Astrocyte of the cerebellum (primary cell): ENCODE data around the gene PDE4D.

Source experiments
- DNase-seq: peaks from one replicate; pipeline ENCODE4 v3.0.0-alpha.2; 2011; ENCODE audit warnings: low read depth
- H3K4me3 ChIP-seq: 2 replicates; pipeline ENCODE4 v1.5.1; 2011; ENCODE audit warnings: mild to moderate bottlenecking, low read depth, low read length, moderate library complexity
- CTCF ChIP-seq: IDR thresholded peaks from 2 replicates; pipeline ENCODE4 v1.5.1; 2012; ENCODE audit warnings: low read length, low read depth, moderate library complexity, mild to moderate bottlenecking; ENCODE audit errors: missing control alignments
- in situ Hi-C: cut with HindIII; loops from 2 replicates; pipeline ENCODE4 v1.10.0; 2017; ENCODE audit warnings: low sequenced_read_pairs

Gene PDE4D

GRCh38 chr5:59287884-59288283 lies 605.6 kb downstream of the PDE4D start:
- in situ Hi-C loops, result no loop called here
- no peak overlapping the region for H3K4me3 ChIP-seq
- TF ChIP-seq CTCF, result no peak
- DNase-seq, result no peak

- no peak for DNase-seq
- TF ChIP-seq CTCF, result no peak
- H3K4me3 ChIP-seq, result no peak overlapping the region
- in situ Hi-C loops, result no loop called here
Measured at GRCh38 chr5:59287361-59287760, 606.2 kb downstream of the PDE4D start.

- DNase-seq, result no peak
- in situ Hi-C loops, result no loop called here
- H3K4me3 ChIP-seq, result no peak overlapping the region
Measured at GRCh38 chr5:59286510-59286909, 607.0 kb downstream of the PDE4D start.

GRCh38 chr5:59285300-59286016 lies 608.1 kb downstream of the PDE4D start:
- no peak for DNase-seq
- no peak for TF ChIP-seq CTCF
- H3K4me3 ChIP-seq, result no peak overlapping the region
- in situ Hi-C loops, result no loop called here

More at GRCh38 chr5:59286510-59286909, 607.0 kb downstream of the PDE4D start:
- TF ChIP-seq CTCF, result no peak

- TF ChIP-seq CTCF, result no peak
- DNase-seq, result no peak
- H3K4me3 ChIP-seq, result no peak overlapping the region
- in situ Hi-C loops, result no loop called here
Measured at GRCh38 chr5:59282726-59283125, 610.8 kb downstream of the PDE4D start.

GRCh38 chr5:59279979-59280378 lies 613.5 kb downstream of the PDE4D start:
- in situ Hi-C loops, result no loop called here
- no peak for DNase-seq
- H3K4me3 ChIP-seq, result no peak overlapping the region
- no peak for TF ChIP-seq CTCF
